ENCODE measurements around the gene CMIP. TPM values are rescaled to one million over a fixed set of nuclear protein-coding genes. Genes with fewer than 3 reads are reported as not detected.

Gene CMIP
- total RNA-seq, 2 donors from 2014 or later = 30.1 to 95.1 TPM

DNA sequence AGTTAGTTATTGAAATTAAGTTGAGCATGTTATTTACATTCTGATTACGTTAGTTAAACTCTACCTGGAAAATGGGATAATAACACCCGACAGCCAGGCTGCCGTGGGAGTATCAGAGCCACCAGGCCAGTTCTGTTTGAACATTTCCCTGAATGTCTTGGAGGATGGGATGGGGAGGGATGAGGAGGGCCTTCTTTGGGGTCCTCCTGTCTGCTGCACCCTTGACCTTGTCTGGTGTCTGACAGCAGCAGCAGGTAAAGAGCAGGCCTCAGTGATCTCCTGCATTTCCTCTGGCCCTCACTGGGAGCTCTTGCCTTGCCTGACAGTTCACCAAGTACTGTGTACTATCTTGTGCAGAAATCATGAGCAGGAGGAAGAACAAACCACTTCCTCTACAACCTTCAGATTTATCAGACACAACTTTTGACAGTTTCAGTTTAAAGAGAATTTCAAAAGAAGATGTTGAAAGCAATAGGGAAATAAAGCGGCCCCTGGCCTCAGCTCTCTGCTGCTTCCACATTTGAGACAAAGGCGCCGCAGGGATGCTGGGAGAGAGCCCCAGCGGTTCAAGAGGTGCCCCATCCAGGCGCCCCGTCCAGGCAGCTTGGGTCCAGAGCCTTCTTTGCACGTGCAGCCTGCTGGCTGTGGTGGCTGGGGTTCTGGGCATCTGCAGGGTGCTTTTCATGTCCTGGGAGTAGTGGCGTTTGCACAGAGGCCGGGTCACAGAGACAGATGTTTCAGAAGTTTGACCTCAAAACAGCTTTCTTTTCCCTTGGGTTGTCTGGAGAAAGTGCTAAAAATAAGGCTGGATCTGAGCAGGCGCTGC is 25.3 kb downstream of the CMIP start:
- no peaks in the 10 kb centered on the region for H3K36me3 ChIP-seq
- no peaks in the 10 kb centered on the region for H3K4me1 ChIP-seq (replicated peaks)
- H3K9me3 ChIP-seq = no peaks in the 10 kb centered on the region
- H3K4me3 ChIP-seq = no peak overlapping the region
- DNase-seq (ENCODE audit: low spot score) = no peak
- no peaks in the 10 kb centered on the region for H3K27me3 ChIP-seq (replicated peaks; ENCODE audit: insufficient read depth)
- 65% methylated on average over 13 of the region's 13 CpGs for WGBS
- no peak for TF ChIP-seq POLR2A (IDR thresholded peaks at IDR 0.05)
- TF ChIP-seq POLR2AphosphoS5 (IDR thresholded peaks at IDR 0.05) = no peak
- TF ChIP-seq, protein P1, sequence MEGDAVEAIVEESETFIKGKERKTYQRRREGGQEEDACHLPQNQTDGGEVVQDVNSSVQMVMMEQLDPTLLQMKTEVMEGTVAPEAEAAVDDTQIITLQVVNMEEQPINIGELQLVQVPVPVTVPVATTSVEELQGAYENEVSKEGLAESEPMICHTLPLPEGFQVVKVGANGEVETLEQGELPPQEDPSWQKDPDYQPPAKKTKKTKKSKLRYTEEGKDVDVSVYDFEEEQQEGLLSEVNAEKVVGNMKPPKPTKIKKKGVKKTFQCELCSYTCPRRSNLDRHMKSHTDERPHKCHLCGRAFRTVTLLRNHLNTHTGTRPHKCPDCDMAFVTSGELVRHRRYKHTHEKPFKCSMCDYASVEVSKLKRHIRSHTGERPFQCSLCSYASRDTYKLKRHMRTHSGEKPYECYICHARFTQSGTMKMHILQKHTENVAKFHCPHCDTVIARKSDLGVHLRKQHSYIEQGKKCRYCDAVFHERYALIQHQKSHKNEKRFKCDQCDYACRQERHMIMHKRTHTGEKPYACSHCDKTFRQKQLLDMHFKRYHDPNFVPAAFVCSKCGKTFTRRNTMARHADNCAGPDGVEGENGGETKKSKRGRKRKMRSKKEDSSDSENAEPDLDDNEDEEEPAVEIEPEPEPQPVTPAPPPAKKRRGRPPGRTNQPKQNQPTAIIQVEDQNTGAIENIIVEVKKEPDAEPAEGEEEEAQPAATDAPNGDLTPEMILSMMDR (IDR thresholded peaks at IDR 0.05) = no peak
- intact Hi-C loops (cut with DNase I) = no loop called here
- no peak overlapping the region for H3K27ac ChIP-seq

DNA sequence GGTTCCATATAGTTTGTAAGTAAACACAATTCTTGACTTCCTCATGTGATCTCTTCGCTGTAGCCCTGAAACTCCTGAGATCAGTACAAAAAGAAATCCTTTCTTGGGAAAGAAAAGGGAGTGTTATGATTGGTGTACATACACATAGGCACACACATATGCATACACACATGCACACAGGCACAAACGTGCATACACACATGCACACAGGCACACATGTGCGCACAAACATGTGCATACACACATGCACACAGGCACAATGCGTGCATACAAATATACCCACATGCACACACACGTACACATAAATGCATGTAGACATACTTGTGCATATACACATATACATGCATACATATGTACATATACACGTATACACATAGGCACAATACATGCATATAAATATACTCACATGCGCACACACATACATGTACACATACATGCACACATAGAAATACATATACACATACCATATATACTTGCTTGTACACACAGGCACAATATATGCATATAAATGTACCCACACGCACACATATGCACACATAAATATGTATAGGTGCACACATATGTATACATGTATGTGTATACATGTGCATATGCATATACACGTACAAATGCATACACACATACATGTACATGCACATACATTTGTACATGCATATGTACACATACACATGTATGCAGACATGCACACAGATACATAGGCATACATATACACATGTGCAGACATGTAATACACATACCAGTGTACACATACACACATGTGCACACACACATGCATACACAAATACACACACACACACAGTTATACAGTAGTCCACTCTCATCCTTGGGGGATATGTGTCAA is 26.4 kb downstream of the CMIP start:
- WGBS = 94% methylated on average over 9 of the region's 9 CpGs
- H3K4me1 ChIP-seq (replicated peaks) = no peaks in the 10 kb centered on the region
- TF ChIP-seq, protein P1 (IDR thresholded peaks at IDR 0.05) = no peak
- TF ChIP-seq POLR2AphosphoS5 (IDR thresholded peaks at IDR 0.05) (no peak), POLR2A (IDR thresholded peaks at IDR 0.05) (no peak)

DNA sequence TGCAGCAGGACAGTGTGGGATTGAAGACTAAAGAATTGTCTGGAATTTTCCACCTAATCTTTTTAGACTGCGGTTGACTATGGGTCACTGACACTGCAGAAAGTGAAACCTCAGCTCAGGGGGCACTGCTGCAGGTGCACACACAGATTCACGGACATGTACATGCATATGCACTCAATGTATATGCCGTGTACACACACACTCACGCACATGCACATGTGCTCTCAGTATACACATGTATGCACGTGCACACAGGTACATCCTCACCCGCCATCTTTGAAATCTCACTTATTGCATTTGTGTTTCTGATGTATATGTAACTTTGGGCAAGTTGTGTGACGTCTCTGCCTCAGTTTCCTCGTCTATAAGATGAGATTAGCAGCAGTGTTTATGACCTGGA is 27.3 kb downstream of the CMIP start:
- intact Hi-C loops (cut with DNase I) = no loop called here
- 94% methylated on average over 8 of the region's 8 CpGs for WGBS
- Histone ChIP-seq H3K4me3 (no peak overlapping the region), H3K4me1 (replicated peaks) (no peaks in the 10 kb centered on the region), H3K9me3 (no peaks in the 10 kb centered on the region), H3K27me3 (replicated peaks; ENCODE audit: insufficient read depth) (no peaks in the 10 kb centered on the region), H3K36me3 (no peaks in the 10 kb centered on the region), H3K27ac (no peak overlapping the region)
- TF ChIP-seq POLR2AphosphoS5 (IDR thresholded peaks at IDR 0.05) (no peak), POLR2A (IDR thresholded peaks at IDR 0.05) (no peak)
- TF ChIP-seq, protein P1 (IDR thresholded peaks at IDR 0.05) = no peak
- DNase-seq (ENCODE audit: low spot score) = no peak

More for the DNA sequence above, 26.4 kb downstream of the CMIP start:
- H3K36me3 ChIP-seq = no peaks in the 10 kb centered on the region
- no peak for DNase-seq (ENCODE audit: low spot score)
- H3K27me3 ChIP-seq (replicated peaks; ENCODE audit: insufficient read depth) = no peaks in the 10 kb centered on the region
- no peak overlapping the region for H3K4me3 ChIP-seq
- intact Hi-C loops (cut with DNase I) = no loop called here
- H3K27ac ChIP-seq = no peak overlapping the region
- no peaks in the 10 kb centered on the region for H3K9me3 ChIP-seq

DNA sequence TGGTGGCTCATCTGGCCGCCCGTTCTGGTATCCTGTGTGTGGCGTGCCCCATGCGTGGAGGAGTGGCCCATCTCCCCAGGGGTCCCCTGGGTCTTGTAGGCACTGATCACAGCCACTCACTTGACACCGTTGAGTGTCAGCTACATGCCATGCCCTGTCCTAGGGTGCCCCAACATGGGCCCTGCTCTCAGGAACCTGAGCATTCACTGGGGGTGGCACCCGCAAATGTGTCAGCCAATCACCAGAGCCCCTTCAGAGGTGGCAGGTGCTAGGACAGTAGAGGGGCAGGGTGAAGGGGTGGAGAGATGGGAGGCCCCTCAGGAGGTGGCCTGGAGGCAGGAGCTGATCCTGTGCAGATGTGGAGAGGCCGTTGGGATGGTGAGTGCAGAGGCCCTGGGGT is 27.8 kb downstream of the CMIP start:
- no peaks in the 10 kb centered on the region for H3K27me3 ChIP-seq (replicated peaks; ENCODE audit: insufficient read depth)
- DNase-seq (ENCODE audit: low spot score) = no peak
- no peak overlapping the region for H3K27ac ChIP-seq
- intact Hi-C loops (cut with DNase I) = no loop called here
- H3K4me1 ChIP-seq (replicated peaks) = no peaks in the 10 kb centered on the region
- 87% methylated on average over 7 of the region's 7 CpGs for WGBS
- no peak for TF ChIP-seq POLR2A (IDR thresholded peaks at IDR 0.05)
- no peak for TF ChIP-seq POLR2AphosphoS5 (IDR thresholded peaks at IDR 0.05)
- TF ChIP-seq, protein P1 (IDR thresholded peaks at IDR 0.05) = no peak
- H3K4me3 ChIP-seq = no peak overlapping the region
- no peaks in the 10 kb centered on the region for H3K36me3 ChIP-seq
- no peaks in the 10 kb centered on the region for H3K9me3 ChIP-seq

Data from prostate gland (tissue), 2 donors.